OCI-LY1 (cell line): Measurements from ENCODE around the gene VRK1.

ENCODE experiments used
- H2AFZ ChIP-seq: fragments of 200-600 bp; sonication (generic), shearing (Covaris generic); 2 replicates; pipeline ENCODE4 v1.6.0; 2014; ENCODE audit warnings: antibody characterized with exemption, mild to moderate bottlenecking, low read length
- H3F3A ChIP-seq: fragments of 200-600 bp; sonication (generic), shearing (Covaris generic); 2 replicates; pipeline ENCODE4 v1.6.0; 2014; ENCODE audit warnings: mild to moderate bottlenecking, antibody characterized with exemption, low read length, moderate library complexity; ENCODE audit not compliant: insufficient read depth
- H3K27ac ChIP-seq: fragments of 200-600 bp; sonication (generic); 2 replicates; pipeline ENCODE4 v1.5.1; 2014; ENCODE audit warnings: low read length, mixed run types, mild to moderate bottlenecking, low read depth; ENCODE audit not compliant: poor library complexity, severe bottlenecking
- H3K27me3 ChIP-seq: fragments of 200-600 bp; sonication (generic); 2 replicates; pipeline ENCODE4 v1.6.0; 2014; ENCODE audit warnings: antibody characterized with exemption, mild to moderate bottlenecking, low read length, moderate library complexity; ENCODE audit not compliant: insufficient read depth
- H3K36me3 ChIP-seq: fragments of 200-600 bp; sonication (generic); 2 replicates; pipeline ENCODE4 v1.6.1; 2014; ENCODE audit warnings: mild to moderate bottlenecking, antibody characterized with exemption, low read length, moderate library complexity, mixed read lengths; ENCODE audit not compliant: insufficient read depth
- H3K4me1 ChIP-seq: fragments of 200-600 bp; sonication (generic); 2 replicates; pipeline ENCODE4 v1.5.1; 2014; ENCODE audit warnings: mild to moderate bottlenecking, low read length, moderate library complexity; ENCODE audit not compliant: insufficient read depth, severe bottlenecking
- H3K4me2 ChIP-seq: fragments of 200-600 bp; sonication (generic), shearing (Covaris generic); 2 replicates; pipeline ENCODE4 v1.6.1; 2014; ENCODE audit warnings: low read length
- H3K4me3 ChIP-seq: fragments of 200-600 bp; sonication (generic); 2 replicates; pipeline ENCODE4 v1.5.1; 2014; ENCODE audit warnings: low read length, low read depth, mild to moderate bottlenecking, mixed read lengths; ENCODE audit not compliant: poor library complexity, severe bottlenecking
- H3K79me2 ChIP-seq: fragments of 200-600 bp; shearing (Covaris generic); 2 replicates; pipeline ENCODE4 v1.6.1; 2016; ENCODE audit warnings: mixed run types, low read length, mixed read lengths; ENCODE audit not compliant: insufficient read depth
- H3K9ac ChIP-seq: fragments of 200-600 bp; sonication (generic), shearing (Covaris generic); 2 replicates; pipeline ENCODE4 v1.6.1; 2014; ENCODE audit warnings: mild to moderate bottlenecking, low read length, mixed read lengths
- H3K9me2 ChIP-seq: fragments of 200-600 bp; sonication (generic), shearing (Covaris generic); 2 replicates; pipeline ENCODE4 v1.6.1; 2014; ENCODE audit warnings: low read depth, mild to moderate bottlenecking, low read length, mixed read lengths
- H3K9me3 ChIP-seq: fragments of 200-600 bp; shearing (Covaris generic); 2 replicates; pipeline ENCODE4 v1.6.1; 2014; ENCODE audit warnings: low read length, mixed read lengths
- H4K20me1 ChIP-seq: fragments of 200-600 bp; sonication (generic), shearing (Covaris generic); 2 replicates; pipeline ENCODE4 v1.6.0; 2016; ENCODE audit warnings: mild to moderate bottlenecking, low read length; ENCODE audit not compliant: insufficient read depth
- CTCF ChIP-seq: fragments of 200-600 bp; sonication (generic), shearing (Covaris generic); IDR thresholded peaks from 2 replicates; pipeline ENCODE4 v1.5.1; 2017; ENCODE audit warnings: mild to moderate bottlenecking, antibody characterized with exemption, low read length, moderate library complexity, mixed read lengths
- EZH2 ChIP-seq: fragments of 200-600 bp; sonication (generic), shearing (Covaris generic); IDR thresholded peaks from 2 replicates; pipeline ENCODE4 v1.8.0; 2017; ENCODE audit warnings: borderline replicate concordance, mixed run types, mild to moderate bottlenecking, antibody characterized with exemption, low read length, moderate library complexity, mixed read lengths

The VRK1 gene

DNA sequence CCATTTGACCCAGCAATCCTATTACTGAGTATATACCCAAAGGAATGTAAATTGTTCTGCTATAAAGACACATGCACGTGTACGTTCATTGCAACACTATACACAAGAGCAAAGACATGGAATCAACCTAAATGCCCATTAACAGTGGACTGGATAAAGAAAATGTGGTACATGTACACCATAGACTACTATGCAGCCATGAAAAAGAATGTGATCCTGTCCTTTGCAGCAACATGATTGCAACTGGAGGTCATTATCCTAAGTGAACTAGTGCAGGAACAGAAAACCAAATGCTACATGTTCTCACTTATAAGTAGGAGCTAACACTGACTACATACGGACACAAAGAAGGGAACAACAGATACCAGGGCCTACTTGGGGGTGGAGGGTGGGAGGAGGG, 45.7 kb upstream of the VRK1 start:
- no peaks in the 10 kb centered on the region for H3K9me2 ChIP-seq
- H4K20me1 ChIP-seq: no peaks in the 10 kb centered on the region
- no peaks in the 10 kb centered on the region for H3K36me3 ChIP-seq
- H3K4me3 ChIP-seq: no peak overlapping the region
- no peaks in the 10 kb centered on the region for H3K4me1 ChIP-seq
- no peak overlapping the region for H3K9ac ChIP-seq
- TF ChIP-seq EZH2 (no peak), CTCF (no peak)
- H2AFZ ChIP-seq: no peak overlapping the region
- H3K4me2 ChIP-seq: no peak overlapping the region
- no peak overlapping the region for H3K27ac ChIP-seq
- H3F3A ChIP-seq: no peaks in the 10 kb centered on the region
- no peaks in the 10 kb centered on the region for H3K79me2 ChIP-seq
- H3K9me3 ChIP-seq: no peaks in the 10 kb centered on the region
- no peaks in the 10 kb centered on the region for H3K27me3 ChIP-seq

DNA sequence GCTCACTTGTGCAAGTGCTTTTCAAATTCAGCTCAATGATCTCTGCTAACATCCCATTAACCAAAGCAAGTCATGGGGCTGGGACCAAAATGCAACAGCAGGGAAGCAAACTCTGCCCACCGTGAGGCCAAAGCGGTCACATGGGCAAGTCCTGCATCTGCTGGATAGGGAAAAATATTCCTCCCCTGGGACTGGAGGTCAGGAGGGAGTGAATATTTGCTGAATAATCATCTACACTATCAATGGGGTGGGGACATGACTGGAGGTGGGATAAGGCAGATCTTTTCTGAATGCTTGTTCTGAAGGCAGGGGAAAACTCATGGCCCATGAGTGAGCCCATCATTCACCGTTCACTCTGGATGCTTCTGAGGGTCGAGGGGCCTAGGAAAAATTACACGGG, 45.1 kb upstream of the VRK1 start:
- no peak overlapping the region for H3K9ac ChIP-seq
- no peaks in the 10 kb centered on the region for H3K9me2 ChIP-seq
- no peaks in the 10 kb centered on the region for H3K79me2 ChIP-seq
- H3F3A ChIP-seq: no peaks in the 10 kb centered on the region
- no peak overlapping the region for H3K27ac ChIP-seq
- no peak for TF ChIP-seq EZH2
- TF ChIP-seq CTCF: no peak
- H3K4me3 ChIP-seq: no peak overlapping the region
- H3K4me2 ChIP-seq: no peak overlapping the region
- H3K9me3 ChIP-seq: no peaks in the 10 kb centered on the region
- no peaks in the 10 kb centered on the region for H3K27me3 ChIP-seq
- no peaks in the 10 kb centered on the region for H3K4me1 ChIP-seq
- no peaks in the 10 kb centered on the region for H4K20me1 ChIP-seq
- H2AFZ ChIP-seq: no peak overlapping the region
- no peaks in the 10 kb centered on the region for H3K36me3 ChIP-seq

DNA sequence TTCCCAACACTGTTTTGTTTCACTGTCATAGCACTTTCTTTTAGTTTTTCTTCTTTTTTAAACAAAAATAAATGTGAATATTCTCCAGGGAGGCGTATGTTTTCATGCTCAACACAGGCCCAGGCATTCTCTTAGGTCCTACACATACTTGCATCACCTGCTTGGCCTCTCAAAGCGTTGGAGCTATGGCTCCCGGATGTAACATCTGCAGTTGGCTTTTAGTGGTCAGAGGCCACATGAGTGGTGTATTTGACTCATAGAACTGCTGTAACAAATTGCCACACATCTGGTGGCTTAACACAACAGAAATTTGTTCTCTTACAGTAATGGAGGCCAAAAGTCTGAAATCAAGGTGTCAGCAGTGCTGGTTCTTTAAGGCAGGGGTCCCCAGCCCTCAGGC, 44.6 kb upstream of the VRK1 start:
- Histone ChIP-seq H3K36me3 (no peaks in the 10 kb centered on the region), H3F3A (no peaks in the 10 kb centered on the region), H3K9me3 (no peaks in the 10 kb centered on the region), H2AFZ (no peak overlapping the region), H3K79me2 (no peaks in the 10 kb centered on the region), H3K27me3 (no peaks in the 10 kb centered on the region), H3K27ac (no peak overlapping the region), H3K4me3 (no peak overlapping the region), H3K4me2 (no peak overlapping the region), H3K9me2 (no peaks in the 10 kb centered on the region), H4K20me1 (no peaks in the 10 kb centered on the region), H3K4me1 (no peaks in the 10 kb centered on the region), H3K9ac (no peak overlapping the region)
- TF ChIP-seq EZH2 (no peak), CTCF (no peak)
